Measurements from ENCODE around the gene CERK.

DNA sequence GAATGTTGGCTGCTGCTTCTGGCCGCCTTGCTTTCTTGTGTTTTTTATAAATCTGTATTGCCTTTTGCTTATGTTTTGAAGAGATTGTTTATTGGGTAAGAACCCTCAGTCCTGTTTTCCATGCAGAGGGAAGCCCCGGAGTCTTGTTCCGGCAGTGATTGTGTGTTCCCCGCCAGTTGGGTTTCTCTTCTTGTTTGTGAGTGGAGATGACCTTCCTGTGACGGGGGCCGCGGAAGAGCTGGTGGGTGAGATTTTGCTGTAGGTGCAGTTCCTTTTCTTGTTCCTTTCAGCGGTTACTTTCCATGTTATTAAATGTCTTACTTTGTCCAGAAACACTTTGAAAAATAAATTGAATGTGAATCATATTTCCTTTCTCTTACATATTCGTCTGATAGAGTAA is 32.7 kb upstream of the CERK start:
- TF ChIP-seq POLR2A (IDR thresholded peaks at IDR 0.05; ENCODE audit: low read depth, low read length): peak; percentile 22; the same call in 1 of the 2 replicates
- no peak for TF ChIP-seq POLR2AphosphoS5 (IDR thresholded peaks at IDR 0.05; ENCODE audit: low read depth, low read length)
- TF ChIP-seq TAF1 (IDR thresholded peaks at IDR 0.05; ENCODE audit: borderline replicate concordance, low read depth, low read length): no peak

Measured in GM12892 (cell line).